A549 (cell line): Measurements from ENCODE around the gene CLIP2. TPM values are rescaled to one million over a fixed set of nuclear protein-coding genes. Genes with fewer than 3 reads are reported as not detected.

Experiments used
- ATAC-seq, 2 experiments: fragments of 200-7000 bp in 1 of 2; fragments of >200 bp in 1 of 2; cut with Nextera tagmentation in 1 of 2; cut with Tn5 transposase in 1 of 2; 3 replicates each; pipeline versions ENCODE4 v1.8.0 to v1.9.1; 2018 to 2020; ENCODE audit warnings: mild to moderate bottlenecking in 1 of 2, moderate library complexity in 1 of 2
- CTCF ChIA-PET: fragments of 300-600 bp; sonication (Branson Sonifier 250); formaldehyde crosslinking; extraction: SDS; loops from one replicate; lab custom pipeline; 2021; ENCODE audit warnings: antibody characterized with exemption, inconsistent platforms; lab: Yijun Ruan, JAX
- POLR2A ChIA-PET: fragments of 350-600 bp; formaldehyde crosslinking; extraction: SDS; loops from one replicate; lab custom pipeline; 2021; ENCODE audit warnings: antibody characterized with exemption, inconsistent platforms; lab: Yijun Ruan, JAX
- DNase-seq, 2 experiments: peaks; one replicate each; pipeline versions ENCODE4 v3.0.0 to v3.0.0-alpha.2; 2011 to 2016; ENCODE audit warnings: low read depth in 1 of 2, low spot score in 1 of 2
- FAIRE-seq: peaks from 2 replicates; lab custom pipeline; 2011; peaks lifted over from hg19 to GRCh38; lab: Jason Lieb, UNC
- H3K27ac ChIP-seq, 2 experiments: fragments of >200 bp; sonication (Bioruptor Twin); formaldehyde crosslinking; 3 replicates each; pipeline ENCODE4 v1.5.1; 2016 to 2017
- H3K4me1 ChIP-seq: fragments of >200 bp; sonication (Bioruptor Twin); formaldehyde crosslinking; 3 replicates; pipeline ENCODE4 v1.6.1; 2016
- H3K4me2 ChIP-seq: fragments of >200 bp; sonication (Bioruptor Twin); formaldehyde crosslinking; 3 replicates; pipeline ENCODE4 v1.6.1; 2016
- H3K4me3 ChIP-seq: fragments of >200 bp; sonication (Bioruptor Twin); formaldehyde crosslinking; 3 replicates; pipeline ENCODE4 v1.5.1; 2016
- H3K9me3 ChIP-seq: fragments of >200 bp; sonication (Bioruptor Twin); formaldehyde crosslinking; 3 replicates; pipeline ENCODE4 v1.6.1; 2016
- BHLHE40 ChIP-seq: IDR thresholded peaks from 2 replicates; pipeline ENCODE4 v1.6.1; 2012; ENCODE audit warnings: low read depth, low read length, inconsistent platforms
- CEBPB ChIP-seq, 2 experiments: fragments of >200 bp in 1 of 2; sonication (Bioruptor Twin) in 1 of 2; formaldehyde crosslinking in 1 of 2; IDR thresholded peaks; 2 replicates each; pipeline ENCODE4 v1.6.1; 2012 to 2016
- EHF ChIP-seq: fragments of 250-450 bp; sonication (Bioruptor Pico); IDR thresholded peaks from 2 replicates; pipeline ENCODE4 v1.5.0; 2020; ENCODE audit warnings: mild to moderate bottlenecking
- EHMT2 ChIP-seq: fragments of 200-600 bp; sonication (generic); IDR thresholded peaks from 2 replicates; pipeline ENCODE4 v1.6.1; 2016; ENCODE audit warnings: antibody characterized with exemption, low read depth, mild to moderate bottlenecking, moderate library complexity
- EP300 ChIP-seq, 2 experiments: fragments of >200 bp; sonication (Bioruptor Twin); formaldehyde crosslinking; IDR thresholded peaks; 2 replicates in 1 of 2; 3 replicates in 1 of 2; pipeline ENCODE4 v1.6.1; 2016 to 2017
- ESRRA ChIP-seq: fragments of 150-350 bp; IDR thresholded peaks from 2 replicates; pipeline ENCODE4 v1.6.1; 2014; ENCODE audit warnings: mild to moderate bottlenecking, low read length, borderline replicate concordance
- GATA3 ChIP-seq: IDR thresholded peaks from 2 replicates; pipeline ENCODE4 v1.6.1; 2012; ENCODE audit warnings: borderline replicate concordance
- JUN ChIP-seq, 2 experiments: fragments of >200 bp; sonication (Bioruptor Twin); formaldehyde crosslinking; IDR thresholded peaks; 2 replicates in 1 of 2; 3 replicates in 1 of 2; pipeline ENCODE4 v1.6.1; 2016 to 2017
- MAFK ChIP-seq: fragments of 450-650 bp; IDR thresholded peaks from 2 replicates; pipeline ENCODE4 v1.6.1; 2014; ENCODE audit not compliant: partially characterized antibody
- MYC ChIP-seq: IDR thresholded peaks from 2 replicates; pipeline ENCODE4 v1.6.1; 2012; ENCODE audit warnings: mild to moderate bottlenecking, inconsistent platforms, low read length, improper control_type of control experiment, borderline replicate concordance
- NPAS2 ChIP-seq: fragments of 250-450 bp; sonication (Bioruptor Pico); IDR thresholded peaks from 2 replicates; pipeline ENCODE4 v1.8.0; 2022; ENCODE audit warnings: mild to moderate bottlenecking, moderate library complexity, borderline replicate concordance
- NR3C1 ChIP-seq: fragments of >200 bp; sonication (Bioruptor Twin); formaldehyde crosslinking; IDR thresholded peaks from 3 replicates; pipeline ENCODE4 v1.6.1; 2017
- PHF8 ChIP-seq: fragments of 200-600 bp; sonication (generic); IDR thresholded peaks from 2 replicates; pipeline ENCODE4 v1.6.1; 2016; ENCODE audit warnings: low read depth, mild to moderate bottlenecking, antibody characterized with exemption, moderate library complexity, borderline replicate concordance
- POLR2AphosphoS2 ChIP-seq: conservative IDR thresholded peaks from 2 replicates; pipeline ENCODE4 v1.6.1; 2012; ENCODE audit warnings: low read length, improper control_type of control experiment, inconsistent platforms
- RNF2 ChIP-seq: fragments of 200-600 bp; sonication (generic); IDR thresholded peaks from 2 replicates; pipeline ENCODE4 v1.6.1; 2016; ENCODE audit warnings: low read depth, mild to moderate bottlenecking, antibody characterized with exemption, moderate library complexity, borderline replicate concordance
- SREBF2 ChIP-seq: fragments of 450-650 bp; IDR thresholded peaks from 2 replicates; pipeline ENCODE4 v1.6.1; 2014; ENCODE audit warnings: mild to moderate bottlenecking, moderate library complexity
- ZFP36 ChIP-seq: fragments of 450-650 bp; IDR thresholded peaks from 2 replicates; pipeline ENCODE4 v1.6.1; 2014; ENCODE audit warnings: borderline replicate concordance; ENCODE audit not compliant: partially characterized antibody
- WGBS: methylation state at CpG from one replicate; pipeline ENCODE4 v1.1.6; 2017; ENCODE audit errors: missing lambda C conversion rate; 5-methylcytosine and 5-hydroxymethylcytosine counted together
- polyA plus RNA-seq, 4 experiments: library from polyadenylated mRNA; depleted of rRNA in 3 of 4; stranded (reverse); fragments of >200 nt; fragmentation: RNase III in 1 of 4; extraction: RNeasy Plus Mini Kit Qiagen cat#74134 plus additional on column Dnase treatment in 1 of 4; gene quantifications; 2 replicates in 3 of 4; 3 replicates in 1 of 4; pipeline ENCODE4 v1.2.3, GENCODE V29; 2011 to 2017
- TF ChIP-seq, protein P1 (sequence below): IDR thresholded peaks from 2 replicates; pipeline ENCODE4 v1.6.1; 2012
- TF ChIP-seq, protein P2 (sequence below): fragments of 250-450 bp; sonication (Bioruptor Pico); IDR thresholded peaks from 2 replicates; pipeline ENCODE4 v1.5.0; 2021; ENCODE audit warnings: mild to moderate bottlenecking, moderate library complexity, borderline replicate concordance
- TF ChIP-seq, protein P3 (sequence below): fragments of 450-650 bp; IDR thresholded peaks from 2 replicates; pipeline ENCODE4 v1.6.1; 2014; ENCODE audit warnings: antibody characterized with exemption
- TF ChIP-seq, protein P4 (sequence below): fragments of 150-350 bp; IDR thresholded peaks from 2 replicates; pipeline ENCODE4 v1.6.1; 2014; ENCODE audit warnings: low read depth, mild to moderate bottlenecking, low read length
- TF ChIP-seq, protein P5 (sequence below): fragments of 250-450 bp; sonication (Bioruptor Pico); IDR thresholded peaks from 2 replicates; pipeline ENCODE4 v1.5.0; 2020; ENCODE audit warnings: low read depth, mild to moderate bottlenecking, moderate library complexity
- TF ChIP-seq, protein P6 (sequence below): IDR thresholded peaks from 2 replicates; pipeline ENCODE4 v1.6.1; 2012; ENCODE audit warnings: low read depth, borderline replicate concordance

Gene CLIP2
- polyA plus RNA-seq, 2 of the 4 experiments (the other 2 are of a cell fraction), result 3.7 to 17.0 TPM

DNA sequence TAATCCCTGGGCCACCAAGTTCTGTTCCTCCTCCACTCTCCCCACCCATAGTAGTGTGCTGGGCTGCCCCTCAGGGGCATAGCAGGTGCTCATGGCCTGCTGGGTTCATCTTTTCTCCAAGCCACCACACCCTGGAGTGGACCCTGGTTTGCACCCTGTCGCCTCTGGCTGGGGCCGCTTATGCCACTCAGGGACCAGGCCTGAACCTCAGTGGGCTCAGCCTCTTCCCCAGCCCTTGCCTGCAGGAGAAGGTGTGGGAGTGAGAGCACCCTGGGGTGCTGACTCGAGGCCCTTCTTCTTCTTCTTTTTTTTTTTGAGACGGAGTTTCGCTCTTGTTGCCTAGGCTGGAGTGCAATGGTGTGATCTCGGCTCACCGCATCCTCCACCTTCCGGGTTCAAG, 10.2 kb downstream of the CLIP2 start:
- H3K27ac ChIP-seq, result no peak overlapping the region
- H3K4me3 ChIP-seq, result no peak overlapping the region
- WGBS, result 96% methylated on average over 8 of the region's 8 CpGs
- H3K9me3 ChIP-seq, result no peaks in the 10 kb centered on the region
- ATAC-seq (no peak), FAIRE-seq (no peak)
- no peak overlapping the region for H3K4me2 ChIP-seq
- CTCF ChIA-PET, result no interaction called here
- TF ChIP-seq SREBF2, result no peak
- no peak for TF ChIP-seq RNF2
- no peak for TF ChIP-seq EHMT2
- TF ChIP-seq, protein P1, sequence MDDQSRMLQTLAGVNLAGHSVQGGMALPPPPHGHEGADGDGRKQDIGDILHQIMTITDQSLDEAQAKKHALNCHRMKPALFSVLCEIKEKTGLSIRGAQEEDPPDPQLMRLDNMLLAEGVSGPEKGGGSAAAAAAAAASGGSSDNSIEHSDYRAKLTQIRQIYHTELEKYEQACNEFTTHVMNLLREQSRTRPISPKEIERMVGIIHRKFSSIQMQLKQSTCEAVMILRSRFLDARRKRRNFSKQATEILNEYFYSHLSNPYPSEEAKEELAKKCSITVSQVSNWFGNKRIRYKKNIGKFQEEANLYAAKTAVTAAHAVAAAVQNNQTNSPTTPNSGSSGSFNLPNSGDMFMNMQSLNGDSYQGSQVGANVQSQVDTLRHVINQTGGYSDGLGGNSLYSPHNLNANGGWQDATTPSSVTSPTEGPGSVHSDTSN, result no peak
- TF ChIP-seq EHF (CRISPR knock-in tag), result no peak
- no peak for TF ChIP-seq GATA3
- no peak for TF ChIP-seq ZFP36
- TF ChIP-seq, all 56 proteins: peak for 0
- POLR2A ChIA-PET, result no interaction called here
- no peak for DNase-seq
- peaks cover 13% of the 10 kb centered on the region for H3K4me1 ChIP-seq

DNA sequence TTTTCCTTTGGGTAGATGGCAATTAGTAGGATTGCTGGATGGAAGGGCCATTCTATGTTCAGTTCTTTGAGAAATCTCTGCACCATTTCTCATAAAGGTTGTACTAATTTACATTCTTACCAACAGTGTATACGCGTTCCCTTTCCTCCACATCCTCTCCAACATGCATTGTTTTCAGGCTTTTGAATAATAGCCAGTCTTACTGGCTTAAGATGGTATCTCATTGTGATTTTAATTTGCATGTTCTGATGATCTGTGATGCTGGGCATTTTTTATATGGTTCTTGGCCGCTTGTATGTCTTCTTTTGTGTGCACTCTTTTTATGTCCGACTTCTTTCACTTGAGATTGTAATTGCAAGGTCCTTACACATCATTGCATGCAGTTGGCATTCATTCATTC, 11.7 kb downstream of the CLIP2 start:
- DNase-seq (no peak), ATAC-seq (no peak), FAIRE-seq (no peak)
- ChIA-PET POLR2A (no interaction called here), CTCF (interaction anchor here (1.0 kb wide), 1 partner anchor 8 kb away, joined by 3 read pairs; no protein-coding TSS in a partner anchor)
- Histone ChIP-seq H3K27ac (no peak overlapping the region), H3K9me3 (no peaks in the 10 kb centered on the region), H3K4me3 (no peak overlapping the region), H3K4me2 (no peak overlapping the region), H3K4me1 (peaks cover 12% of the 10 kb centered on the region)
- 88% methylated on average over 4 of the region's 4 CpGs for WGBS
- no peak for TF ChIP-seq CEBPB (IDR thresholded peaks at IDR 0.05)
- TF ChIP-seq POLR2AphosphoS2, result no peak
- no peak for TF ChIP-seq ESRRA
- TF ChIP-seq MAFK, result no peak

DNA sequence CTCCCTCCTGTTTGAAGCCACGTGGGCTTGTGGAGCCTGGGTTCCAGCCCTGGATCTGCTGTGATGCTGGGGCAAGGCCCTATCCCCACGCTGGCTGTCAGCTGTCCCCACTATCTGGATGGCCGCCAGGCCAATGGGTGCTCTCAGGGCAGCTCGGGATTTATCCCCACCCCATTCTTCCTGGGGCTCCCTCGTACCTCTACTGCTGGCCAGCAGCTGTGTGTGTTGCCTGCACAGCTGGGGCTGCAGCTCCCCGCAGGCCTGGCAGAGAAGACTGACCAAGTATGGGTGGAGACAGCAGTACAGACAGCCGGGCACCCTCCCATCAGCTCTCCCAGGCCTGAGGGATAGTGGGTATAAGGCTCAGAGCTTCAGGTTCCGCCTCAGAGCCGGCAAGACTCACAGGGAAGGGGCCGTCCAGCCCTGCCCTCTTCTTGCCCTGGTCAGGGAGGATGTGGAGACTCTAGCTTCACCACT, 13.6 kb downstream of the CLIP2 start:
- peak overlapping the region in 1 of 2 experiments; percentile 53; a peak in 3 of 6 replicates for H3K27ac ChIP-seq
- H3K4me1 ChIP-seq, result peaks cover 27% of the 10 kb centered on the region
- H3K4me2 ChIP-seq, result no peak overlapping the region
- no peak for TF ChIP-seq NR3C1
- CTCF ChIA-PET, result interaction anchor here (0.9 to 1.7 kb wide), 7 partner anchors 10 to 235 kb away, joined by 3 to 7 read pairs (median 3); no protein-coding TSS in a partner anchor
- POLR2A ChIA-PET, result no interaction called here
- ATAC-seq (peak; percentile 65 to 74), FAIRE-seq (no peak), DNase-seq (peak in 1 of 2 experiments; percentile 38)
- H3K9me3 ChIP-seq, result no peaks in the 10 kb centered on the region
- no peak overlapping the region for H3K4me3 ChIP-seq
- whole genome bisulfite sequencing, result 31% methylated on average over 10 of the region's 10 CpGs

DNA sequence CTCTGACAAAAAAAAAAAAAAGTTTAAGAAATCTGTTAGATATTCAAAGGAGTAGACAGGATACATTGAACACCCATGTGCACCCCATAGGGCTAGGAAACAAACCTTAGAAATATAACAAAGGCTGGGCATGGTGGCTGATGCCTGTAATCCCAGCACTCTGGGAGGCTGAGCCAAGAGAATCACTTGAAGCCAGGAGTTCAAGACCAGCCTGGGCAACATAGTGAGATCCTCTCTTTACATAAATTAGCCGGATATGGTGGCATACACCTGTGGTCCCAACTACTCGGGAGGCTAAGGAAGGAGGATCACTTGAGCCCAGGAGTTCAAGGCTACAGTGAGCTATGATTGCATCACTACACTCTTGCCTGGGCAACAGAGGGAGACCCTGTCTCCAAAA, 15.3 kb downstream of the CLIP2 start:
- ATAC-seq (no peak), FAIRE-seq (no peak), DNase-seq (no peak)
- 94% methylated on average over 2 of the region's 2 CpGs for WGBS
- ChIA-PET CTCF (interaction anchor here (1.1 to 1.2 kb wide), 2 partner anchors 29 to 98 kb away, joined by 3 to 4 read pairs; no protein-coding TSS in a partner anchor), POLR2A (no interaction called here)
- Histone ChIP-seq H3K4me2 (no peak overlapping the region), H3K4me3 (no peak overlapping the region), H3K27ac (no peak overlapping the region), H3K9me3 (no peaks in the 10 kb centered on the region), H3K4me1 (peaks cover 22% of the 10 kb centered on the region)
- TF ChIP-seq BHLHE40 (no peak), GATA3 (no peak), PHF8 (no peak), EP300 (IDR thresholded peaks at IDR 0.05) (no peak), EHMT2 (no peak), NR3C1 (no peak), NPAS2 (CRISPR knock-in tag) (no peak), JUN (IDR thresholded peaks at IDR 0.05) (no peak), ESRRA (no peak), EHF (CRISPR knock-in tag) (no peak), ZFP36 (no peak), MYC (no peak)
- TF ChIP-seq, protein P2, sequence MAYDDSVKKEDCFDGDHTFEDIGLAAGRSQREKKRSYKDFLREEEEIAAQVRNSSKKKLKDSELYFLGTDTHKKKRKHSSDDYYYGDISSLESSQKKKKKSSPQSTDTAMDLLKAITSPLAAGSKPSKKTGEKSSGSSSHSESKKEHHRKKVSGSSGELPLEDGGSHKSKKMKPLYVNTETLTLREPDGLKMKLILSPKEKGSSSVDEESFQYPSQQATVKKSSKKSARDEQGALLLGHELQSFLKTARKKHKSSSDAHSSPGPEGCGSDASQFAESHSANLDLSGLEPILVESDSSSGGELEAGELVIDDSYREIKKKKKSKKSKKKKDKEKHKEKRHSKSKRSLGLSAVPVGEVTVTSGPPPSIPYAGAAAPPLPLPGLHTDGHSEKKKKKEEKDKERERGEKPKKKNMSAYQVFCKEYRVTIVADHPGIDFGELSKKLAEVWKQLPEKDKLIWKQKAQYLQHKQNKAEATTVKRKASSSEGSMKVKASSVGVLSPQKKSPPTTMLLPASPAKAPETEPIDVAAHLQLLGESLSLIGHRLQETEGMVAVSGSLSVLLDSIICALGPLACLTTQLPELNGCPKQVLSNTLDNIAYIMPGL, result no peak
- TF ChIP-seq, protein P3, sequence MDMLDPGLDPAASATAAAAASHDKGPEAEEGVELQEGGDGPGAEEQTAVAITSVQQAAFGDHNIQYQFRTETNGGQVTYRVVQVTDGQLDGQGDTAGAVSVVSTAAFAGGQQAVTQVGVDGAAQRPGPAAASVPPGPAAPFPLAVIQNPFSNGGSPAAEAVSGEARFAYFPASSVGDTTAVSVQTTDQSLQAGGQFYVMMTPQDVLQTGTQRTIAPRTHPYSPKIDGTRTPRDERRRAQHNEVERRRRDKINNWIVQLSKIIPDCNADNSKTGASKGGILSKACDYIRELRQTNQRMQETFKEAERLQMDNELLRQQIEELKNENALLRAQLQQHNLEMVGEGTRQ, result no peak
- TF ChIP-seq, protein P4, sequence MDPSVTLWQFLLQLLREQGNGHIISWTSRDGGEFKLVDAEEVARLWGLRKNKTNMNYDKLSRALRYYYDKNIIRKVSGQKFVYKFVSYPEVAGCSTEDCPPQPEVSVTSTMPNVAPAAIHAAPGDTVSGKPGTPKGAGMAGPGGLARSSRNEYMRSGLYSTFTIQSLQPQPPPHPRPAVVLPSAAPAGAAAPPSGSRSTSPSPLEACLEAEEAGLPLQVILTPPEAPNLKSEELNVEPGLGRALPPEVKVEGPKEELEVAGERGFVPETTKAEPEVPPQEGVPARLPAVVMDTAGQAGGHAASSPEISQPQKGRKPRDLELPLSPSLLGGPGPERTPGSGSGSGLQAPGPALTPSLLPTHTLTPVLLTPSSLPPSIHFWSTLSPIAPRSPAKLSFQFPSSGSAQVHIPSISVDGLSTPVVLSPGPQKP, result no peak
- TF ChIP-seq, protein P5, sequence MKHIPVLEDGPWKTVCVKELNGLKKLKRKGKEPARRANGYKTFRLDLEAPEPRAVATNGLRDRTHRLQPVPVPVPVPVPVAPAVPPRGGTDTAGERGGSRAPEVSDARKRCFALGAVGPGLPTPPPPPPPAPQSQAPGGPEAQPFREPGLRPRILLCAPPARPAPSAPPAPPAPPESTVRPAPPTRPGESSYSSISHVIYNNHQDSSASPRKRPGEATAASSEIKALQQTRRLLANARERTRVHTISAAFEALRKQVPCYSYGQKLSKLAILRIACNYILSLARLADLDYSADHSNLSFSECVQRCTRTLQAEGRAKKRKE (CRISPR knock-in tag), result no peak
- TF ChIP-seq, protein P6, sequence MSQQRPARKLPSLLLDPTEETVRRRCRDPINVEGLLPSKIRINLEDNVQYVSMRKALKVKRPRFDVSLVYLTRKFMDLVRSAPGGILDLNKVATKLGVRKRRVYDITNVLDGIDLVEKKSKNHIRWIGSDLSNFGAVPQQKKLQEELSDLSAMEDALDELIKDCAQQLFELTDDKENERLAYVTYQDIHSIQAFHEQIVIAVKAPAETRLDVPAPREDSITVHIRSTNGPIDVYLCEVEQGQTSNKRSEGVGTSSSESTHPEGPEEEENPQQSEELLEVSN, result no peak
